Thymus (tissue), 11 donors: ENCODE measurements around the gene ZNF117. TPM values are rescaled to one million over a fixed set of nuclear protein-coding genes. Genes with fewer than 3 reads are reported as not detected.
"Not testable (repeated sequence)": the region's sequence is repeated elsewhere in the genome, so short reads cannot be mapped to it uniquely, and the experiment has no call there.

Experiments used
- DNase-seq, 9 donors: peaks; one replicate each; pipeline ENCODE4 v3.0.0-alpha.2; 2013; ENCODE audit warnings: low spot score in 9 of 9, low read depth in 6 of 9, missing footprints in 1 of 9
- H3K27ac ChIP-seq, 2 donors: one replicate each; pipeline ENCODE4 v1.5.1; 2013; ENCODE audit warnings: control low read depth in 1 of 2, low read depth in 1 of 2, low read length in 1 of 2, mild to moderate bottlenecking in 1 of 2, moderate library complexity in 1 of 2
- H3K27me3 ChIP-seq, 2 donors: one replicate each; pipeline ENCODE4 v1.5.1; 2013; ENCODE audit warnings: low read length in 1 of 2; ENCODE audit not compliant: control insufficient read depth in 2 of 2, insufficient read depth in 1 of 2
- H3K36me3 ChIP-seq, 2 donors: one replicate each; pipeline ENCODE4 v1.5.1; 2013; ENCODE audit warnings: low read length in 1 of 2, mild to moderate bottlenecking in 1 of 2, moderate library complexity in 1 of 2; ENCODE audit not compliant: control insufficient read depth in 2 of 2, insufficient read depth in 2 of 2
- H3K4me1 ChIP-seq, 2 donors: one replicate each; pipeline ENCODE4 v1.5.1; 2013; ENCODE audit warnings: low read length in 2 of 2; ENCODE audit not compliant: control insufficient read depth in 2 of 2, insufficient read depth in 2 of 2
- H3K4me3 ChIP-seq, 2 donors: one replicate each; pipeline ENCODE4 v1.5.1; 2013; ENCODE audit warnings: low read length in 2 of 2, control low read depth in 1 of 2, mild to moderate bottlenecking in 1 of 2
- H3K9me3 ChIP-seq, 2 donors: one replicate each; pipeline ENCODE4 v1.5.1; 2013; ENCODE audit warnings: low read length in 1 of 2, mild to moderate bottlenecking in 1 of 2; ENCODE audit not compliant: control insufficient read depth in 2 of 2, insufficient read depth in 1 of 2
- WGBS: extraction: QIAGEN DNeasy Blood & Tissue Kit; methylation state at CpG from one replicate; pipeline ENCODE4 v1.1.7; 2013; 5-methylcytosine and 5-hydroxymethylcytosine counted together
- polyA plus RNA-seq: library from polyadenylated mRNA; stranded (reverse); fragments of 200-250 nt; gene quantifications from one replicate; pipeline ENCODE4 v1.2.3, GENCODE V29; 2013
- total RNA-seq: library from RNA; stranded (reverse); fragments of 120-200 nt; gene quantifications from one replicate; pipeline ENCODE4 v1.2.4, GENCODE V29; 2013
- donor health status: healthy.

The ZNF117 gene
- total and polyA plus RNA-seq, 2 donors, result 7.6 to 14.6 TPM

- no peak overlapping the region for H3K4me3 ChIP-seq
- WGBS, result 97% methylated on average over 5 of the region's 5 CpGs
- H3K4me1 ChIP-seq, result no peaks in the 10 kb centered on the region
- H3K27ac ChIP-seq, result no peak overlapping the region
- H3K27me3 ChIP-seq, result no peaks in the 10 kb centered on the region
- peaks cover 5 to 12% of the 10 kb centered on the region in 2 donors for H3K36me3 ChIP-seq
- no peak for DNase-seq
- peaks cover 3 to 4% of the 10 kb centered on the region in 2 donors for H3K9me3 ChIP-seq
Observed at GRCh38 chr7:64978497-64979203, 12.2 kb downstream of the ZNF117 start.

GRCh38 chr7:64965594-64965993 is 25.2 kb downstream of the ZNF117 start:
- peaks cover 0 to 3% of the 10 kb centered on the region in 2 donors for H3K9me3 ChIP-seq
- no peaks in the 10 kb centered on the region for H3K4me1 ChIP-seq
- no peaks in the 10 kb centered on the region for H3K36me3 ChIP-seq
- H3K4me3 ChIP-seq, result no peak overlapping the region
- no peaks in the 10 kb centered on the region for H3K27me3 ChIP-seq
- H3K27ac ChIP-seq, result no peak overlapping the region
- no peak for DNase-seq

- no peak for DNase-seq
- WGBS, result 93% methylated on average over 3 of the region's 3 CpGs
- Histone ChIP-seq H3K4me1 (no peaks in the 10 kb centered on the region), H3K4me3 (no peak overlapping the region), H3K36me3 (no peaks in the 10 kb centered on the region), H3K27me3 (no peaks in the 10 kb centered on the region), H3K27ac (no peak overlapping the region), H3K9me3 (peaks cover 0 to 13% of the 10 kb centered on the region in 2 donors)
Observed at GRCh38 chr7:64959072-64959747, 31.6 kb downstream of the ZNF117 start.

- H3K27ac ChIP-seq, result no peak overlapping the region
- 17% methylated on average over 1 of the region's 1 CpG for WGBS
- no peak overlapping the region for H3K4me3 ChIP-seq
- peak in 7 of 9 donors; percentile 13 to 57 (median 28) for DNase-seq
- H3K4me1 ChIP-seq, result no peaks in the 10 kb centered on the region
- no peaks in the 10 kb centered on the region for H3K36me3 ChIP-seq
- peaks cover 2 to 5% of the 10 kb centered on the region in 2 donors for H3K9me3 ChIP-seq
- H3K27me3 ChIP-seq, result peaks cover 9 to 18% of the 10 kb centered on the region in 2 donors
Observed at GRCh38 chr7:64951250-64951848, 39.5 kb downstream of the ZNF117 start.

- peaks cover 11 to 25% of the 10 kb centered on the region in 2 donors for H3K27me3 ChIP-seq
- not testable (repeated sequence) for H3K4me1 ChIP-seq, DNase-seq, H3K9me3 ChIP-seq, H3K36me3 ChIP-seq, H3K4me3 ChIP-seq, H3K27ac ChIP-seq
- 62% methylated on average over 9 of the region's 9 CpGs for WGBS
Observed at GRCh38 chr7:64950673-64951072, 40.2 kb downstream of the ZNF117 start.

GRCh38 chr7:64948774-64949173 is 42.1 kb downstream of the ZNF117 start:
- H3K27ac ChIP-seq, H3K4me1 ChIP-seq, DNase-seq, H3K36me3 ChIP-seq, H3K9me3 ChIP-seq, H3K4me3 ChIP-seq: not testable (repeated sequence)
- peaks cover 11 to 31% of the 10 kb centered on the region in 2 donors for H3K27me3 ChIP-seq
- 97% methylated on average over 1 of the region's 1 CpG for WGBS

GRCh38 chr7:64947252-64948000 is 43.4 kb downstream of the ZNF117 start:
- Histone ChIP-seq H3K9me3 (peaks cover 2 to 5% of the 10 kb centered on the region in 2 donors), H3K36me3 (no peaks in the 10 kb centered on the region), H3K27ac (no peak overlapping the region), H3K27me3 (peaks cover 11 to 33% of the 10 kb centered on the region in 2 donors), H3K4me3 (peak overlapping the region in 1 of 2 donors; percentile 11), H3K4me1 (no peaks in the 10 kb centered on the region)
- no peak for DNase-seq
- WGBS, result 5% methylated on average over 59 of the region's 59 CpGs

- H3K27ac ChIP-seq, result no peak overlapping the region
- H3K9me3 ChIP-seq, result peaks cover 2 to 5% of the 10 kb centered on the region in 2 donors
- no peaks in the 10 kb centered on the region for H3K4me1 ChIP-seq
- H3K36me3 ChIP-seq, result no peaks in the 10 kb centered on the region
- WGBS, result 46% methylated on average over 5 of the region's 5 CpGs
- no peak overlapping the region for H3K4me3 ChIP-seq
- DNase-seq, result peak in 2 of 9 donors; percentile 20 to 21
- H3K27me3 ChIP-seq, result peaks cover 11 to 33% of the 10 kb centered on the region in 2 donors
Observed at GRCh38 chr7:64946772-64947171, 44.1 kb downstream of the ZNF117 start.
